GM11168 (cell line): Measurements from ENCODE around the gene PRKCH.

ENCODE experiments used
- in situ Hi-C: fragments of 300-500 bp; cut with MboI; formaldehyde crosslinking; loops from one replicate; pipeline ENCODE4 v1.12.0; 2022; ENCODE audit warnings: low sequenced_read_pairs; ENCODE audit not compliant: unreplicated experiment

PRKCH gene

GRCh38 chr14:61439779-61440418 is 118.5 kb downstream of the PRKCH start:
- in situ Hi-C loops: loop anchor here (25.0 kb wide), 1 partner anchor 128 kb away; the partner anchor contains the start of gene PRKCH

- in situ Hi-C loops: loop anchor here (25.0 kb wide), 1 partner anchor 131 kb away; the partner anchor contains the start of gene PRKCH
These were observed 122.1 kb downstream of the PRKCH start for GRCh38 chr14:61443481-61443880.

GRCh38 chr14:61444215-61444768 is 122.9 kb downstream of the PRKCH start:
- in situ Hi-C loops: loop anchor here (25.0 kb wide), 1 partner anchor 132 kb away; the partner anchor contains the start of gene PRKCH

- in situ Hi-C loops: loop anchor here (25.0 kb wide), 1 partner anchor 286 kb away; no protein-coding TSS in a partner anchor
These were observed 130.1 kb downstream of the PRKCH start for GRCh38 chr14:61451491-61451890.

GRCh38 chr14:61451891-61452400 is 130.6 kb downstream of the PRKCH start:
- in situ Hi-C loops: loop anchor here (25.0 kb wide), 1 partner anchor 285 kb away; no protein-coding TSS in a partner anchor

- in situ Hi-C loops: loop anchor here (25.0 kb wide), 1 partner anchor 285 kb away; no protein-coding TSS in a partner anchor
These were observed 131.1 kb downstream of the PRKCH start for GRCh38 chr14:61452452-61452851.

GRCh38 chr14:61453103-61453767 is 131.9 kb downstream of the PRKCH start:
- in situ Hi-C loops: loop anchor here (25.0 kb wide), 1 partner anchor 284 kb away; no protein-coding TSS in a partner anchor

DNA sequence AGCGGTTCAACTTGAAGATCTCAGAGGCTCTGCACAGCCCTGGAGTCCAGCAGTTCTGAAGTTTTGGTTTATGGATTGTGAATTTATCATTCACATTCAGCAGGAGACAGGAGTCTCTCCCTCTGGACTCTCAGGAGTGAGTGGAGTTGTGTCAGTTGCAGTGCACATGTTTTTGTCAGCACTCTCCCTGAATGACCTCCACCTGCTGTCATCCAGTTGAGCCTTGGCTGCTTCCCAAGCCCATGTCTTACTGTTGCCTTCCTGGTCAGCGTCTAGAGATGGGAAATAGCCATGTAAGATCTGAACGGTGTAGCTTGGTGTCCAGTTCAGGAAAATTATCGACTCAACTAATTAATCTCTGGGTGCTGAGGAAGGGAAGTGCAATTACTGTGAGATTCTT is 133.2 kb downstream of the PRKCH start:
- in situ Hi-C loops: loop anchor here (25.0 kb wide), 1 partner anchor 283 kb away; no protein-coding TSS in a partner anchor

DNA sequence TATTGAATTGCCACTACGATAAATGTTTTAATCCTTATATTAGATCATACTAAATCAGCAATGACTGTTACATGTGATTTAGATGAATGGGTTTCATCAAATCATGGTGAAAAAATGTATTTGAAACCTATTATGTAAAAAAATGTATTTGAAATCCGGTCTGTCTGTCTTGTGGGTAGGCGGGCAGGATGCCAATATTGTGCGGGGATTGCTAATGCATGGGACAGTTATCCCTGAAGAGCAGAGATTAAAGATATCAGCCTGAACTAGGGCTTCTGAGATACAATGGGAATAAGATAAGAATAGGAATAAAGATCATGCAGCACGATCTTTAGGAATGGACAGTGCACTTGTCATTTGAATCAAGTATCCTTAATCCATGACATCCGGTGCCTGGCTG is 134.0 kb downstream of the PRKCH start:
- in situ Hi-C loops: loop anchor here (5.0 to 25.0 kb wide), 2 partner anchors 282 to 382 kb away; no protein-coding TSS in a partner anchor

DNA sequence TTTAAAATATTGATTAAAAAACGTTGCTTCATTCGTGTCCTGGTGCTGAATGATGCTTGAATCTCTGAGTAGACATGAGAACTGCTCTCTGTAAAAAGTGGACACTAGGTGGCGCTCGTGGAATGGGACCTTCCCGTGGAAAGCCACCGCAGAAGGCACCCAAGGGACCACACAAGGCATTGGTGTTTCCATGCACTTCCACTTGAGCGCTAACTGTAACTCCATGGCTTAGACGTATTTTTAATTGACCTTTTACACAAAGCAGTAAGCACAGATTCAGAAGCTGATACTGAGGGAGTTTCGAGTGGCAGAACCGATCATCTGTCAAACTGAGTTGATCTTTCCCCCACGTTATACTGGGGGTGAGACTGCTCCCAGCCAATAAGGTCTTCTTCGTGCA is 135.3 kb downstream of the PRKCH start:
- in situ Hi-C loops: loop anchor here (5.0 to 25.0 kb wide), 2 partner anchors 281 to 381 kb away; no protein-coding TSS in a partner anchor

- in situ Hi-C loops: loop anchor here (5.0 to 25.0 kb wide), 2 partner anchors 279 to 379 kb away; no protein-coding TSS in a partner anchor
These were observed 137.4 kb downstream of the PRKCH start for GRCh38 chr14:61458766-61459165.

DNA sequence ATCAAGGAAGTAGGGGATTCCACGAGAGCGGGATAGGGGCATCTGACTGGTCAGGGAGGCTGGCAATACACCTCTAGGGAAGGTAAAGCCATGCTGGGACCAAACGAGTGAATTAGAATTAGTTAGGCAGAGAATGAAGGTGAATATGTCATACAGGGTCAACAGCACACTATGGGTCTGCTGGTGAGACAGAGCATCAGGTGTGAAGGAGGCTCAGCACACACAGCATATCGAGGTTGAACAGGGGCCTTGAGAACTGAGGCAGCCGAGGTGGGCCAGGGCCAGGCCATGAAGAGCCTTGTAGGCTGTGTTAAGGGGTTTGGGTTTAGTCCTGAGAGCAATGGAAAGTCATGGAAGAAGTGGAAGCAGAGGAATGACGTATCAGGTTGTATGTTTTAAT is 137.8 kb downstream of the PRKCH start:
- in situ Hi-C loops: loop anchor here (5.0 to 25.0 kb wide), 2 partner anchors 278 to 378 kb away; no protein-coding TSS in a partner anchor

DNA sequence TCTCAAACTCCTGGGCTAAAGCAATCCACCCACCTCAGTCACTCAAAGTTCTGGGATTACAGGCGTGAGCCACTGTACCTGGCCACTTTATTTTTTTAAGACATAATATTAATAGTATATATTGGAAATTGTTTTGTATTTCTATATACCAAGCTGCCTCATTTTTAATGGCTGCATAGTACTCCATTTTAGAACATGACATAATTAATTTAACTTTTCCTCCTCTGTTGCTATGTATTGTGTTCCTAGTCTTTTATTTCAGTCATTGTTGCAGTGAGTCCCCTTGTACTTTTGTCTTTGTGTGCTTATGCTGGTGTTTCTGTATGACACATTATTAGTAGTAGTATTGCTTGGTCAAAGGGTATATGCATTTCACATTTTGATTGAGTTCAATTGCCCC is 138.7 kb downstream of the PRKCH start:
- in situ Hi-C loops: loop anchor here (25.0 kb wide), 1 partner anchor 277 kb away; no protein-coding TSS in a partner anchor

GRCh38 chr14:61460718-61461611 is 139.6 kb downstream of the PRKCH start:
- in situ Hi-C loops: loop anchor here (25.0 kb wide), 1 partner anchor 276 kb away; no protein-coding TSS in a partner anchor

DNA sequence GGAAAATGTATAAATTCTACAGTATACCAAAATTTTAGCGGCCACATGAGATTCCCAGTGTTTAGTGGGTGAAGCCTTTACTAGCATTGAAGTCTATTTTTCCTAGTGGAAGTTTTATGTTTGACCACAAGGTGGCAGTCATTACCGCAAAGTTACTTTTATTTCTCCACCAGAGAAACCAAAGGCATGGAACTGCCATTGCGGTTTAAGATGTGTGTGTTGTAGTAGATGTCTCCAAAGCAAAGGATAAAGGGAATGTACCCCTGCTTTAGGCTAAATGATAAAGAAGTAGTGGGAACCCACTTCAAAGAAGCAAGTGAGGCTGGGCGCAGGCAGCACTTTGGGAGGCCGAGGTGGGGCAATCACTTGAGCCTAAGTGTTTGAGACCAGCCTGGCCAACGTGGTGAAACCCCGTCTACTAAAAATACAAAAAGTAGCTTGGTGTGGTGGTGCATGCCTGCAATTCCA is 140.5 kb downstream of the PRKCH start:
- in situ Hi-C loops: loop anchor here (25.0 kb wide), 1 partner anchor 275 kb away; no protein-coding TSS in a partner anchor

DNA sequence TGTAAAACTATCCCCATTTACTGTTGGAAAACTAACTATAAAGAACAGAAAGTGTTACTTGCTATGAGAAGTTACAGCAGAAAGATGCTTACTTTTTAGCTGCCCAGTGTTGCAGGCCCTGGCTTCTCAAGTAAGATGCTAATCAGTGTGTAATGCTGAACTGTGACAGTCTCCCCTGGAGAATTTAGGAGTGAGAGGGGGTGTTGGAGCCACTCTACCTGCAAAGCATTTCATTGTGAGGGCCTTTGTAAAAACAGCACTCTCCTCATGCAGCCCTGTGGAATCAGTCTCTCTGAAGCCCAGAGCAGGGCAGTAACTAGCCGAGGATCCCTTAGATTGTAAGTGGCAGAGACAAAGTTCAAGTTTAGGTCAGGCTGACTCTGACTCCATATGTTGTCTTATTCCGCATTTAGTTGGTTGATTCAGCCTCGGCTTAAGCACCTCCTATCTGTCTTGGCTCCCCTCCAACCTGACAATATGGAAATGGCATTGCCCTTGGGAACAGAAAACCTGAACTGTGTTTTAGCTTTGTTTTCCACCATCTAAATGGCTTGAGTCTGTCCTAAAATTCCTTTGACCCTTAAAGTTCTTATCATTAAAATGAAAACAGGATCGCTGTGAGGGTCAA is 141.3 kb downstream of the PRKCH start:
- in situ Hi-C loops: loop anchor here (25.0 kb wide), 1 partner anchor 275 kb away; no protein-coding TSS in a partner anchor

DNA sequence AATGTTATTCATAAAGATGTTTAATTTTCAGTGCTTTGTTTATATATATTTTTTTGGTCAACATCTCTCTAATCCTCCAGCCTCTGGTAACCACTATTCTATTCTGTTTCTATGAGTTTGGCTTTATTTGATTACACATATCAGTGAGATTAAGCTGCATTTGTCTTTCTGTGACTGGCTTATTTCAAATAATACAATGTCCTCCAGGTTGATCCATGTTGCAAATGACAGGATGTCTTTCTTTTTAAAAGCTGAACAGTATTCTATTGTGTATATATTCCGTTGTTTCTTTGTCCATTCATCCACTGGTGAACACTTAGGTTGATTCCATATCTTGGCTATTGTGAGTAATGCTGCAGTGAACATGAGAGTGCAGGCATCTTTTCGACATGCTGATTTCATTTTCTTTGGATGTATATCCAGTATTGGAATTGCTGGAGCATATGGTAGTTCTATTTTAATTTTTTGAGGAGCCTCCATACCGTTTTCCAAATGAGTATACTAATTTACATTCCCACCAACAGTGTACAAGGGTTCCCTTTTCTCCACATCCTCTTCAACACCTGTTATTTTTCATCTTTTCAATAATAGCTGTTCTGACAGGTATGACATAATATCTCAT is 142.4 kb downstream of the PRKCH start:
- in situ Hi-C loops: loop anchor here (25.0 kb wide), 1 partner anchor 274 kb away; no protein-coding TSS in a partner anchor
